Memory B cell (primary cell): Measurements from ENCODE around the gene COL25A1.

Source experiments
- ATAC-seq: fragments of 150-1000 bp; cut with Tn5 transposase; 2 replicates; pipeline ENCODE4 v1.10.0; 2021; ENCODE audit warnings: low read depth, mild to moderate bottlenecking, moderate library complexity
- DNase-seq, 2 donors: peaks; one replicate each; pipeline ENCODE4 v3.0.0; 2022; ENCODE audit warnings: low spot score in 2 of 2
- H3K27ac Mint-ChIP-seq: one replicate; pipeline ENCODE4 v1.8.0; 2022; ENCODE audit warnings: mild to moderate bottlenecking, moderate library complexity, mixed read lengths
- H3K27me3 Mint-ChIP-seq: one replicate; pipeline ENCODE4 v1.8.0; 2022; ENCODE audit warnings: mixed read lengths
- H3K36me3 Mint-ChIP-seq: one replicate; pipeline ENCODE4 v1.8.0; 2022; ENCODE audit warnings: mild to moderate bottlenecking, mixed read lengths
- H3K4me1 Mint-ChIP-seq: one replicate; pipeline ENCODE4 v1.8.0; 2022; ENCODE audit warnings: mixed read lengths
- H3K4me3 Mint-ChIP-seq: one replicate; pipeline ENCODE4 v1.8.0; 2022; ENCODE audit warnings: mild to moderate bottlenecking, moderate library complexity, mixed read lengths
- H3K9me3 Mint-ChIP-seq: one replicate; pipeline ENCODE4 v1.8.0; 2022; ENCODE audit warnings: mixed read lengths

The COL25A1 gene

GRCh38 chr4:108920395-108921087 lies 381.9 kb downstream of the COL25A1 start:
- no peaks in the 10 kb centered on the region for H3K27me3 Mint-ChIP-seq
- H3K36me3 Mint-ChIP-seq = no peaks in the 10 kb centered on the region
- H3K9me3 Mint-ChIP-seq = no peaks in the 10 kb centered on the region
- DNase-seq (no peak), ATAC-seq (no peak)
- no peaks in the 10 kb centered on the region for H3K4me1 Mint-ChIP-seq
- H3K27ac Mint-ChIP-seq = no peak overlapping the region
- no peak overlapping the region for H3K4me3 Mint-ChIP-seq

- no peak overlapping the region for H3K4me3 Mint-ChIP-seq
- H3K27me3 Mint-ChIP-seq = no peaks in the 10 kb centered on the region
- no peak for ATAC-seq
- H3K27ac Mint-ChIP-seq = no peak overlapping the region
- H3K4me1 Mint-ChIP-seq = no peaks in the 10 kb centered on the region
- no peak for DNase-seq
- no peaks in the 10 kb centered on the region for H3K9me3 Mint-ChIP-seq
- no peaks in the 10 kb centered on the region for H3K36me3 Mint-ChIP-seq
Observed at GRCh38 chr4:108919226-108919893, 383.1 kb downstream of the COL25A1 start.

GRCh38 chr4:108917255-108917654 lies 385.2 kb downstream of the COL25A1 start:
- no peaks in the 10 kb centered on the region for H3K36me3 Mint-ChIP-seq
- DNase-seq (no peak), ATAC-seq (no peak)
- H3K27ac Mint-ChIP-seq = no peak overlapping the region
- H3K4me3 Mint-ChIP-seq = no peak overlapping the region
- no peaks in the 10 kb centered on the region for H3K9me3 Mint-ChIP-seq
- H3K27me3 Mint-ChIP-seq = no peaks in the 10 kb centered on the region
- H3K4me1 Mint-ChIP-seq = no peaks in the 10 kb centered on the region

GRCh38 chr4:108916638-108917037 lies 385.8 kb downstream of the COL25A1 start:
- Mint-ChIP-seq H3K27ac (no peak overlapping the region), H3K9me3 (no peaks in the 10 kb centered on the region), H3K4me3 (no peak overlapping the region), H3K4me1 (no peaks in the 10 kb centered on the region), H3K36me3 (no peaks in the 10 kb centered on the region), H3K27me3 (no peaks in the 10 kb centered on the region)
- DNase-seq (no peak), ATAC-seq (no peak)

- DNase-seq = no peak
- no peak for ATAC-seq
Observed at GRCh38 chr4:108906866-108907367, 395.5 kb downstream of the COL25A1 start.

GRCh38 chr4:108906006-108906405 lies 396.5 kb downstream of the COL25A1 start:
- Mint-ChIP-seq H3K9me3 (no peaks in the 10 kb centered on the region), H3K36me3 (no peaks in the 10 kb centered on the region), H3K27me3 (no peaks in the 10 kb centered on the region), H3K4me1 (no peaks in the 10 kb centered on the region), H3K4me3 (no peak overlapping the region), H3K27ac (no peak overlapping the region)
- DNase-seq (no peak), ATAC-seq (no peak)

More at GRCh38 chr4:108906866-108907367, 395.5 kb downstream of the COL25A1 start:
- Mint-ChIP-seq H3K27me3 (no peaks in the 10 kb centered on the region), H3K4me3 (no peak overlapping the region), H3K4me1 (no peaks in the 10 kb centered on the region), H3K36me3 (no peaks in the 10 kb centered on the region), H3K27ac (no peak overlapping the region), H3K9me3 (no peaks in the 10 kb centered on the region)

GRCh38 chr4:108903464-108904221 lies 398.8 kb downstream of the COL25A1 start:
- H3K27me3 Mint-ChIP-seq = no peaks in the 10 kb centered on the region
- DNase-seq = no peak
- no peaks in the 10 kb centered on the region for H3K9me3 Mint-ChIP-seq
- no peaks in the 10 kb centered on the region for H3K4me1 Mint-ChIP-seq
- no peak overlapping the region for H3K27ac Mint-ChIP-seq
- no peak for ATAC-seq
- no peaks in the 10 kb centered on the region for H3K36me3 Mint-ChIP-seq
- no peak overlapping the region for H3K4me3 Mint-ChIP-seq

GRCh38 chr4:108902769-108903168 lies 399.7 kb downstream of the COL25A1 start:
- Mint-ChIP-seq H3K4me1 (no peaks in the 10 kb centered on the region), H3K27me3 (no peaks in the 10 kb centered on the region), H3K27ac (no peak overlapping the region), H3K9me3 (no peaks in the 10 kb centered on the region), H3K4me3 (no peak overlapping the region), H3K36me3 (no peaks in the 10 kb centered on the region)
- DNase-seq = no peak
- ATAC-seq = no peak

GRCh38 chr4:108901291-108901690 lies 401.2 kb downstream of the COL25A1 start:
- Mint-ChIP-seq H3K27me3 (no peaks in the 10 kb centered on the region), H3K9me3 (no peaks in the 10 kb centered on the region), H3K27ac (no peak overlapping the region), H3K4me1 (no peaks in the 10 kb centered on the region), H3K36me3 (no peaks in the 10 kb centered on the region), H3K4me3 (no peak overlapping the region)
- no peak for DNase-seq
- no peak for ATAC-seq

- no peak for DNase-seq
Observed at GRCh38 chr4:108900018-108900580, 402.4 kb downstream of the COL25A1 start.

GRCh38 chr4:108893468-108893867 lies 409.0 kb downstream of the COL25A1 start:
- Mint-ChIP-seq H3K4me3 (no peak overlapping the region), H3K27ac (no peak overlapping the region), H3K4me1 (no peaks in the 10 kb centered on the region), H3K36me3 (no peaks in the 10 kb centered on the region), H3K9me3 (no peaks in the 10 kb centered on the region), H3K27me3 (peaks cover 4% of the 10 kb centered on the region)
- ATAC-seq (no peak), DNase-seq (no peak)

More at GRCh38 chr4:108900018-108900580, 402.4 kb downstream of the COL25A1 start:
- Mint-ChIP-seq H3K9me3 (no peaks in the 10 kb centered on the region), H3K4me3 (no peak overlapping the region), H3K36me3 (no peaks in the 10 kb centered on the region), H3K4me1 (no peaks in the 10 kb centered on the region), H3K27me3 (no peaks in the 10 kb centered on the region), H3K27ac (no peak overlapping the region)
- no peak for ATAC-seq

- Mint-ChIP-seq H3K27me3 (peaks cover 4% of the 10 kb centered on the region), H3K36me3 (no peaks in the 10 kb centered on the region), H3K4me3 (no peak overlapping the region), H3K9me3 (no peaks in the 10 kb centered on the region), H3K4me1 (no peaks in the 10 kb centered on the region), H3K27ac (no peak overlapping the region)
- no peak for ATAC-seq
- no peak for DNase-seq
Observed at GRCh38 chr4:108891896-108892590, 410.4 kb downstream of the COL25A1 start.

- no peaks in the 10 kb centered on the region for H3K36me3 Mint-ChIP-seq
- no peaks in the 10 kb centered on the region for H3K4me1 Mint-ChIP-seq
- no peak for DNase-seq
- H3K9me3 Mint-ChIP-seq = no peaks in the 10 kb centered on the region
- no peak for ATAC-seq
- no peak overlapping the region for H3K27ac Mint-ChIP-seq
- H3K4me3 Mint-ChIP-seq = no peak overlapping the region
- H3K27me3 Mint-ChIP-seq = peaks cover 4% of the 10 kb centered on the region
Observed at GRCh38 chr4:108890484-108890881, 412.0 kb downstream of the COL25A1 start.
